Measurements from ENCODE around the gene GAS6. TPM values are rescaled to one million over a fixed set of nuclear protein-coding genes. Genes with fewer than 3 reads are reported as not detected.
"Not testable (repeated sequence)": the region's sequence is repeated elsewhere in the genome, so short reads cannot be mapped to it uniquely, and the experiment has no call there.

GAS6 gene
- total and polyA plus RNA-seq, 2 donors (not counting 1 experiment from before 2014, with no cell fraction given) = 0.25 to 0.78 TPM

- no peak overlapping the region for H3K4me3 ChIP-seq (ENCODE audit: control extremely low read depth in 1 of 5, extremely low read depth in 1 of 5, insufficient read depth in 1 of 5, low read depth in 2 of 5, low read length in 4 of 5)
- WGBS (ENCODE audit: insufficient coverage) = 96% methylated on average over 16 of the region's 20 CpGs
These were observed 35.5 kb downstream of the GAS6 start for GRCh38 chr13:113828282-113828825.

GRCh38 chr13:113827021-113827420, 36.9 kb downstream of the GAS6 start:
- Mint-ChIP-seq H3K9me3 (ENCODE audit: insufficient read depth) (no peaks in the 10 kb centered on the region), H3K4me3 (no peak overlapping the region), H3K27ac (no peak overlapping the region), H3K27me3 (no peaks in the 10 kb centered on the region), H3K4me1 (no peaks in the 10 kb centered on the region)
- no peaks in the 10 kb centered on the region for H3K4me1 ChIP-seq (ENCODE audit: control insufficient read depth in 2 of 2, insufficient read depth in 2 of 2, low read length in 2 of 2)
- H3K4me2 ChIP-seq (replicated peaks; ENCODE audit: low read depth, low read length, poor library complexity, severe bottlenecking) = no peak overlapping the region
- H2AFZ ChIP-seq (ENCODE audit: insufficient read depth, low read depth, low read length, poor library complexity, severe bottlenecking) = no peak overlapping the region
- H3K79me2 ChIP-seq (ENCODE audit: control insufficient read depth, insufficient read depth, low read length) = peaks cover 40% of the 10 kb centered on the region
- H4K20me1 ChIP-seq (ENCODE audit: control insufficient read depth, insufficient read depth, low read length, poor library complexity, severe bottlenecking) = peaks cover 44% of the 10 kb centered on the region
- WGBS (ENCODE audit: insufficient coverage) = 96% methylated on average over 14 of the region's 19 CpGs
- peaks cover 0 to 44% (median 0%) of the 10 kb centered on the region in 3 donors for H3K9me3 ChIP-seq (ENCODE audit: control extremely low read depth in 1 of 3, control insufficient read depth in 2 of 3, insufficient read depth in 1 of 3, low read length in 2 of 3)
- ATAC-seq (ENCODE audit: low read depth) (no peak), DNase-seq (no peak)
- ChIA-PET CTCF (no interaction called here), POLR2A (no interaction called here)
- H3K4me3 ChIP-seq (ENCODE audit: control extremely low read depth in 1 of 5, extremely low read depth in 1 of 5, insufficient read depth in 1 of 5, low read depth in 2 of 5, low read length in 4 of 5) = no peak overlapping the region
- H3K9ac ChIP-seq (ENCODE audit: low read length) = no peak overlapping the region
- intact Hi-C loops (cut with micrococcal nuclease) = no loop called here
- TF ChIP-seq EZH2 (IDR thresholded peaks at IDR 0.05; ENCODE audit: borderline replicate concordance, insufficient read depth, low read depth, low read length, poor library complexity, severe bottlenecking) (no peak), CTCF (IDR thresholded peaks at IDR 0.05) (no peak)
- peaks cover 0 to 12% of the 10 kb centered on the region in 2 experiments for H3K36me3 ChIP-seq (replicated peaks in 1 of 2; ENCODE audit: control extremely low read depth in 1 of 2, control insufficient read depth in 1 of 2, extremely low read depth in 1 of 2, insufficient read depth in 2 of 2, low read length in 1 of 2)
- H3K27me3 ChIP-seq (replicated peaks in 1 of 4; ENCODE audit: control extremely low read depth in 1 of 4, control insufficient read depth in 3 of 4, insufficient read depth in 4 of 4, low read length in 3 of 4) = no peaks in the 10 kb centered on the region
- H3K27ac ChIP-seq (ENCODE audit: low read length in 2 of 2) = no peak overlapping the region

More at GRCh38 chr13:113828282-113828825, 35.5 kb downstream of the GAS6 start:
- CTCF ChIA-PET = no interaction called here
- no peak overlapping the region for H2AFZ ChIP-seq (ENCODE audit: insufficient read depth, low read depth, low read length, poor library complexity, severe bottlenecking)
- H3K4me2 ChIP-seq (replicated peaks; ENCODE audit: low read depth, low read length, poor library complexity, severe bottlenecking) = no peak overlapping the region
- H3K9me3 ChIP-seq (ENCODE audit: control extremely low read depth in 1 of 3, control insufficient read depth in 2 of 3, insufficient read depth in 1 of 3, low read length in 2 of 3) = peaks cover 0 to 32% (median 0%) of the 10 kb centered on the region in 3 donors
- peaks cover 0 to 12% of the 10 kb centered on the region in 2 experiments for H3K36me3 ChIP-seq (replicated peaks in 1 of 2; ENCODE audit: control extremely low read depth in 1 of 2, control insufficient read depth in 1 of 2, extremely low read depth in 1 of 2, insufficient read depth in 2 of 2, low read length in 1 of 2)
- H3K27me3 ChIP-seq (replicated peaks in 1 of 4; ENCODE audit: control extremely low read depth in 1 of 4, control insufficient read depth in 3 of 4, insufficient read depth in 4 of 4, low read length in 3 of 4) = no peaks in the 10 kb centered on the region
- Mint-ChIP-seq H3K4me3 (no peak overlapping the region), H3K27ac (no peak overlapping the region), H3K27me3 (no peaks in the 10 kb centered on the region), H3K9me3 (ENCODE audit: insufficient read depth) (no peaks in the 10 kb centered on the region), H3K4me1 (no peaks in the 10 kb centered on the region)
- no peak for DNase-seq
- peaks cover 43% of the 10 kb centered on the region for H4K20me1 ChIP-seq (ENCODE audit: control insufficient read depth, insufficient read depth, low read length, poor library complexity, severe bottlenecking)
- H3K4me1 ChIP-seq (ENCODE audit: control insufficient read depth in 2 of 2, insufficient read depth in 2 of 2, low read length in 2 of 2) = no peaks in the 10 kb centered on the region
- no peak overlapping the region for H3K27ac ChIP-seq (ENCODE audit: low read length in 2 of 2)
- TF ChIP-seq EZH2 (IDR thresholded peaks at IDR 0.05; ENCODE audit: borderline replicate concordance, insufficient read depth, low read depth, low read length, poor library complexity, severe bottlenecking) = no peak
- no peak for TF ChIP-seq CTCF (IDR thresholded peaks at IDR 0.05)
- POLR2A ChIA-PET = no interaction called here
- H3K9ac ChIP-seq (ENCODE audit: low read length) = no peak overlapping the region
- intact Hi-C loops (cut with micrococcal nuclease) = no loop called here
- peaks cover 27% of the 10 kb centered on the region for H3K79me2 ChIP-seq (ENCODE audit: control insufficient read depth, insufficient read depth, low read length)
- no peak for ATAC-seq (ENCODE audit: low read depth)

GRCh38 chr13:113826446-113826845, 37.4 kb downstream of the GAS6 start:
- CTCF ChIA-PET; H3K4me3 Mint-ChIP-seq; H3K27ac Mint-ChIP-seq; H3K9me3 Mint-ChIP-seq (ENCODE audit: insufficient read depth); H3K27ac ChIP-seq (ENCODE audit: low read length in 2 of 2); POLR2A ChIA-PET; DNase-seq; H3K4me3 ChIP-seq (ENCODE audit: control extremely low read depth in 1 of 5, extremely low read depth in 1 of 5, insufficient read depth in 1 of 5, low read depth in 2 of 5, low read length in 4 of 5); H3K4me2 ChIP-seq (replicated peaks; ENCODE audit: low read depth, low read length, poor library complexity, severe bottlenecking); ATAC-seq (ENCODE audit: low read depth); H3K27me3 ChIP-seq (replicated peaks in 1 of 4; ENCODE audit: control extremely low read depth in 1 of 4, control insufficient read depth in 3 of 4, insufficient read depth in 4 of 4, low read length in 3 of 4); H3K9ac ChIP-seq (ENCODE audit: low read length); intact Hi-C loops (cut with micrococcal nuclease); H3K4me1 Mint-ChIP-seq; H3K27me3 Mint-ChIP-seq; H2AFZ ChIP-seq (ENCODE audit: insufficient read depth, low read depth, low read length, poor library complexity, severe bottlenecking); H3K4me1 ChIP-seq (ENCODE audit: control insufficient read depth in 2 of 2, insufficient read depth in 2 of 2, low read length in 2 of 2): not testable (repeated sequence)
- peaks cover 0 to 47% (median 0%) of the 10 kb centered on the region in 3 donors for H3K9me3 ChIP-seq (ENCODE audit: control extremely low read depth in 1 of 3, control insufficient read depth in 2 of 3, insufficient read depth in 1 of 3, low read length in 2 of 3)
- H4K20me1 ChIP-seq (ENCODE audit: control insufficient read depth, insufficient read depth, low read length, poor library complexity, severe bottlenecking) = peaks cover 49% of the 10 kb centered on the region
- H3K79me2 ChIP-seq (ENCODE audit: control insufficient read depth, insufficient read depth, low read length) = peaks cover 45% of the 10 kb centered on the region
- peaks cover 0 to 12% of the 10 kb centered on the region in 2 experiments for H3K36me3 ChIP-seq (replicated peaks in 1 of 2; ENCODE audit: control extremely low read depth in 1 of 2, control insufficient read depth in 1 of 2, extremely low read depth in 1 of 2, insufficient read depth in 2 of 2, low read length in 1 of 2)
- 87% methylated on average over 14 of the region's 35 CpGs for whole genome bisulfite sequencing (ENCODE audit: insufficient coverage)
